Measurements from ENCODE around the gene CHAF1B. TPM values are rescaled to one million over a fixed set of nuclear protein-coding genes. Genes with fewer than 3 reads are reported as not detected.

The CHAF1B gene
- total and polyA plus RNA-seq, 9 donors = 2.4 to 5.7 (median 4.5) TPM

DNA sequence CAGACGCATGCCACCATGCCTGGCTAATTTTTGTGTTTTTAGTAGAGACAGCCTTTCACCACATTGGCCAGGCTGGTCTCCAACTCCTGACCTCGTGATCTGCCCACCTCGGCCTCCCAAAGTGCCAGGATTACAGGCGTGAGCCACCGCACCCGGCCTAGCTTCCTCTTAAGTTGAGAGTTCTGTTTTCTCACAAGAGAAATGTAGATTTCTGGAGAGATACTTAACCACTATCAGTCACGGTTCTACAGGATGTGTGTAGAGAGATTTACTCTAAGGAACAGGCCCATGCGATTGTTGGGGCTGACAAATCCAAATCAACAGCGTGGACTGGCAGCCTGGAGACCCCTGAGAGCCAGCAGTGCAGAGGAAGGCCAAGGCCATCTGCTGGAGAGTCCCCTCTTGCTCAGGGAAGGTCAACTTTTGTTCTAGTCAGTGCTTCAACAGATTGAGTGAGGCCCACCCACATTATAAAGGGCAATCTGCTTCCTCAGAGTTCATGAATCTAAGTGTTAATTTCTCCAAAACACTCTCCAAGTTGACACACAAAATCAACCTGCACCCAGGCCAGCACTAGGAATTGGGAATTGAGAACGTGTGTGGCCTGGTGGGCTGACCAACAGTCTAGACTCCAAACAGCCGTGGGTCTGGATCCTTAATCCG, 38.7 kb downstream of the CHAF1B start:
- peaks cover 9% of the 10 kb centered on the region for H3K4me1 ChIP-seq (ENCODE audit: control insufficient read depth, insufficient read depth, low read length)
- 44% methylated on average over 2 of the region's 12 CpGs for WGBS (ENCODE audit: insufficient coverage)
- H3K9me3 ChIP-seq (replicated peaks; ENCODE audit: control insufficient read depth, low read depth, low read length) = no peaks in the 10 kb centered on the region
- no peak overlapping the region for H3K4me3 ChIP-seq (ENCODE audit: low read length)
- peak; percentile 34 for DNase-seq
- H3K27me3 ChIP-seq (ENCODE audit: control insufficient read depth, insufficient read depth, low read length) = no peaks in the 10 kb centered on the region
- H3K27ac ChIP-seq (ENCODE audit: low read length) = no peak overlapping the region
- no peaks in the 10 kb centered on the region for H3K36me3 ChIP-seq (ENCODE audit: control insufficient read depth, insufficient read depth, low read length)

DNA sequence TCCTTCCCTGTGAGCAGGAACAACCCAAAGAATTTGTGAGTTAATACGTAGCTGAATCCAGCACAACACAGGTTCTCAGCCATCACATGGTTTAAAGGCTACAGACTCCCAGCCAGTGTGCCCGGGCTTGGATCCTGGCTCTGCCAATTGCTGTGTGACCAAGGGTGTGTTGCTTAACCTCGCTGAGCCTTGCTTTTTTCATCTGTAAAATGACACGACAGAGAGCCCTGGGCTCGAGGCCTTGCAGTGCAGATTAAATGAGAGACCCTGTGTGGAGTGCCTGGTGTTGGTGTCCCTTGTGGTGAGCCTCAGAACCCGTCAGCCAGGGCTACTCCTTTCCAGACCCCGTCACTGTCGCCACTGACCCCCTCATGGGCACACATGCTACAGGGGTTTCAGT, 39.4 kb downstream of the CHAF1B start:
- Histone ChIP-seq H3K27me3 (ENCODE audit: control insufficient read depth, insufficient read depth, low read length) (no peaks in the 10 kb centered on the region), H3K36me3 (ENCODE audit: control insufficient read depth, insufficient read depth, low read length) (no peaks in the 10 kb centered on the region), H3K4me3 (ENCODE audit: low read length) (no peak overlapping the region), H3K4me1 (ENCODE audit: control insufficient read depth, insufficient read depth, low read length) (peaks cover 13% of the 10 kb centered on the region), H3K9me3 (replicated peaks; ENCODE audit: control insufficient read depth, low read depth, low read length) (no peaks in the 10 kb centered on the region), H3K27ac (ENCODE audit: low read length) (no peak overlapping the region)
- WGBS (ENCODE audit: insufficient coverage) = 92% methylated on average over 4 of the region's 8 CpGs
- DNase-seq = no peak

DNA sequence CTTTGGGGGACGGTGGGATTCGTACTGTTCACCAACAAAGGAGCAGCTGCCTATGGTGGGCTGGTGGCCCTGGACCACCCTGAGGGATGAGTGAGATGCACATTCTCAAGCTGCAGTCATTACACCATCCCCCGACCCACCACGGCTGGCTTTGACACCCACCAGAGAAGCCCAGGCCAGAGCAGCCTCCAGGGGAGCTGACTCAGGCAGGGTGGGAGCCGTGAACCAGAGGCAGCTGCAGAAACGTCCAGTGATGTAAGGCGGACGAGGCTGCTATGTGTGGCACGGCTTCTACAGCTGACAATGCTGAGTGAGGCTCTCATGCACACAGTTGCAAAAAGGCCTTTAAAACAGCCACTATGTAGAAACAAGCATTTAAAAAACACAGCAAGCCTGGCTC, 40.1 kb downstream of the CHAF1B start:
- H3K4me1 ChIP-seq (ENCODE audit: control insufficient read depth, insufficient read depth, low read length) = peaks cover 20% of the 10 kb centered on the region
- H3K9me3 ChIP-seq (replicated peaks; ENCODE audit: control insufficient read depth, low read depth, low read length) = no peaks in the 10 kb centered on the region
- no peak overlapping the region for H3K4me3 ChIP-seq (ENCODE audit: low read length)
- DNase-seq = peak; percentile 78
- H3K36me3 ChIP-seq (ENCODE audit: control insufficient read depth, insufficient read depth, low read length) = no peaks in the 10 kb centered on the region
- no peaks in the 10 kb centered on the region for H3K27me3 ChIP-seq (ENCODE audit: control insufficient read depth, insufficient read depth, low read length)
- H3K27ac ChIP-seq (ENCODE audit: low read length) = no peak overlapping the region
- 8% methylated on average over 6 of the region's 9 CpGs for WGBS (ENCODE audit: insufficient coverage)

DNA sequence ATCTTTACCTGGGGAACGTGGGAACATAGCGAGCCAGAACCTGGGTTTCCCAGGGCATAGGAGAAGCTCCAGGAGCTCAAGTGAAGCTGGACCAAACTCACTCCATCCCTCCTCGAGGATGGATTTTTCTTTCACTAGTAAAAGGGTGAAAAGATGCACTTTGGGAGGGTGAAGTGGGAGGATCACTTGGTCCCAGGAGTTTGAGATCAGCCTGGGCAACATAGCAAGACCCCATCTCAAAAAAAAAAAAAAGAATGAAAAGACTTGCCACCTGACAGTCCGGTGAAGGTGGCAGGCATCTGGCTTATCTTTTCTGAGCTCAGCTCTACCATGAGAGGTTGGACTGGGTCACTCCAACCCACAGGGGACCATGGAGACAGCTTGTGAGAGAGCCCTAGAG, 42.3 kb downstream of the CHAF1B start:
- Histone ChIP-seq H3K27me3 (ENCODE audit: control insufficient read depth, insufficient read depth, low read length) (no peaks in the 10 kb centered on the region), H3K4me3 (ENCODE audit: low read length) (no peak overlapping the region), H3K9me3 (replicated peaks; ENCODE audit: control insufficient read depth, low read depth, low read length) (no peaks in the 10 kb centered on the region), H3K36me3 (ENCODE audit: control insufficient read depth, insufficient read depth, low read length) (no peaks in the 10 kb centered on the region), H3K4me1 (ENCODE audit: control insufficient read depth, insufficient read depth, low read length) (peaks cover 20% of the 10 kb centered on the region), H3K27ac (ENCODE audit: low read length) (no peak overlapping the region)
- no peak for DNase-seq
- WGBS (ENCODE audit: insufficient coverage) = no CpG with 5 or more reads among the region's 4 CpGs

DNA sequence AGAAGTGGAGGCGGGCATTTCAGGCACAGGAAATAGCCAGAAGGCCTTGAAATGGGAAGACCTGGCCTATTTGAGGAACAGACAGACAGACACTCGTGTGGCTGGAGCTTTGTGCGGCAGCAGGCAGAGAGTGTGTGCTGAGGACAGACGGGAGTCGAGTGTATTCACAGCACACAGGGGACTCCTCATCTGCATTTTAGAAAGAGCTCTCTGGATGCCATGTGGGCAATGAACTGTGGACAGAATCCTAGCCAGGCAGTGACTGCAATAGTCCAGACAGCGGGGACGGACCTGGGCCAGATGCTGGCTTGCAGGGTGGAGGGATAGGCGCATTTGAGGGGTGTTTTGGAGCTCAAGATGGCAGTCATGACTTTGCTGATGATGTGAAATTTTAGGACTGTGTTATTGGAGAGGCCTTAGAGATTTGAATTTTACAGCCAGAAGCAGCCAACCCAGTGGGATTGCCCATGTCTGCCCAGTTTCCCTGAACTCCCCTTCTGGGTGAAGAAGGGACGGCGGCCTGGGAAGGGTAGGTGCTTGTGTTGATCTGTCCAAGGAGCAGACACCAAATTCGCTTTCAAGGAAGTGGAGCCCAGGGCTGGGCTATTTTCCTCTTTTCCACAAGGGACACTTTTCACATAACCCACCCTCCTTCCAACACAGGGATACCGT, 43.7 kb downstream of the CHAF1B start:
- no peak for DNase-seq
- no peaks in the 10 kb centered on the region for H3K27me3 ChIP-seq (ENCODE audit: control insufficient read depth, insufficient read depth, low read length)
- H3K4me3 ChIP-seq (ENCODE audit: low read length) = no peak overlapping the region
- no peak overlapping the region for H3K27ac ChIP-seq (ENCODE audit: low read length)
- no peaks in the 10 kb centered on the region for H3K9me3 ChIP-seq (replicated peaks; ENCODE audit: control insufficient read depth, low read depth, low read length)
- WGBS (ENCODE audit: insufficient coverage) = 59% methylated on average over 10 of the region's 12 CpGs
- H3K4me1 ChIP-seq (ENCODE audit: control insufficient read depth, insufficient read depth, low read length) = peaks cover 19% of the 10 kb centered on the region
- no peaks in the 10 kb centered on the region for H3K36me3 ChIP-seq (ENCODE audit: control insufficient read depth, insufficient read depth, low read length)

DNA sequence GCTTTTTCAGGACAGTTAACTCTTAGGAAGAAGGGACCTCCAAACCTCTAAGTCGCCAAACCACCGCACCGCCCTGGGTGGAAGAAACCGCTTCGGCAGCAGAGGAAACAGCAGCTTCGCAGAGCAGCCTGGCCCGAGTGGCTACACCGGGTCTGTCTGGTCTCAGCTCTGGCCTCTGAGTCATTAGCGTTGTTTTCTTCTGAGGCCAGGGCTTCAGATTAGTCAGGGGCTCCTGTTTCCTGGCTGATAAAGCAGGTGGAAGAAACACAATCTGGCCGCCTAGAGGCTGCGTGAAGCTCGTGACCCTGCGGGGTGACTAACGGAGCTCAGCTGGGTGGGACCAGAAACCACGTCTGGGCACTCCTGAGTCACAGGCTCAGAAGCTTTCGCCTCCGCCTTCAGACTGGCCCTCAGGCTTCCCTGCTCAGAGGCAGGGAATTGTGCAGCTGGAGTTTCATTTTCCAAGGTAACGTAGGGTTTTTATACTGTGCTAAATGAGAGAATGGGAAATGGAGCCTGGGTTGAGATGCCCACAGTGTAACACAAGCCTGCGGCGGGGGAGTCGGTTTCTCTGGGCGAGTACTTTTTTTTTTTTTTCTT, 44.9 kb downstream of the CHAF1B start:
- peak; percentile 82 for DNase-seq
- Histone ChIP-seq H3K27me3 (ENCODE audit: control insufficient read depth, insufficient read depth, low read length) (no peaks in the 10 kb centered on the region), H3K4me1 (ENCODE audit: control insufficient read depth, insufficient read depth, low read length) (peaks cover 16% of the 10 kb centered on the region), H3K27ac (ENCODE audit: low read length) (peak overlapping the region; percentile 82), H3K4me3 (ENCODE audit: low read length) (peak overlapping the region; percentile 5), H3K36me3 (ENCODE audit: control insufficient read depth, insufficient read depth, low read length) (no peaks in the 10 kb centered on the region), H3K9me3 (replicated peaks; ENCODE audit: control insufficient read depth, low read depth, low read length) (no peaks in the 10 kb centered on the region)
- 20% methylated on average over 17 of the region's 22 CpGs for WGBS (ENCODE audit: insufficient coverage)

DNA sequence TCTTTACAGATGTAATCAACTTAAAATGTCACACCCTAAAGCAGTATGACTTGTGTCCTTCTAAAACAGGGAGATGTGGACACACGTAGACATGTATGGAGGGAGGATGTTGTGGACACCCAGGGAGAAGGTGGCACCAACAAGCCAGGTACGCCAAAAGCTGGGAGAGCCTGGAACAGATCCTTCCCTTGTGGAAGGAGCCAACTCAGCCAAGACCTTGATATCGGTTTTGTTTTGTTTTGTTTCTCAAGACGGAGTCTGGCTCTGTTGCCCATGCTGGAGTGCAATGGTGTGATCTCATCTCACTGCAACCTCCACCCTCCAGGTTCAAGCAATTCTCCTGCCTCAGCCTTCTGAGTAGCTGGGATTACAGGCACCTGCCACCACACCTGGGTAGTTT, 45.6 kb downstream of the CHAF1B start:
- peak overlapping the region; percentile 82 for H3K27ac ChIP-seq (ENCODE audit: low read length)
- no peaks in the 10 kb centered on the region for H3K36me3 ChIP-seq (ENCODE audit: control insufficient read depth, insufficient read depth, low read length)
- H3K27me3 ChIP-seq (ENCODE audit: control insufficient read depth, insufficient read depth, low read length) = no peaks in the 10 kb centered on the region
- DNase-seq = no peak
- H3K9me3 ChIP-seq (replicated peaks; ENCODE audit: control insufficient read depth, low read depth, low read length) = no peaks in the 10 kb centered on the region
- peaks cover 16% of the 10 kb centered on the region for H3K4me1 ChIP-seq (ENCODE audit: control insufficient read depth, insufficient read depth, low read length)
- 94% methylated on average over 2 of the region's 4 CpGs for WGBS (ENCODE audit: insufficient coverage)
- H3K4me3 ChIP-seq (ENCODE audit: low read length) = no peak overlapping the region

DNA sequence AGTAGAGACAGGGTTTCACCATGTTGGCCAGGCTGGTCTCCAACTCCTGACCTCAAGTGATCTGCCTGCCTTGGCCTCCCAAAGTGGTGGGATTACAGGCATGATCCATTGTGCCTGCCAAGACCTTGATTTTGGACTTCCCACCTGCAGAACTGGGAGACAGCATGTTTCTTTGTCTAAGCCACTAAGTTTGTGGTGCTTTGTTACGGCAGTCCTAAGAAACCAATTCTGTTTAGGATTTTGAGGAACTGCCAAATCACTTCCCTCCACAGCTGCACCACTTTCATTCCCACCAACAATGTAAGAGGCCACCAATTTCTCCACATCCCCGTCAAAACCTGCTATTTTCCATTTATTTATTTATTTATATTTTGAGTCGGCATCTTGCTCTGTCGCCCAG, 46.1 kb downstream of the CHAF1B start:
- peaks cover 16% of the 10 kb centered on the region for H3K4me1 ChIP-seq (ENCODE audit: control insufficient read depth, insufficient read depth, low read length)
- H3K27ac ChIP-seq (ENCODE audit: low read length) = no peak overlapping the region
- no CpG with 5 or more reads among the region's 4 CpGs for WGBS (ENCODE audit: insufficient coverage)
- peak; percentile 47 for DNase-seq
- no peaks in the 10 kb centered on the region for H3K36me3 ChIP-seq (ENCODE audit: control insufficient read depth, insufficient read depth, low read length)
- H3K9me3 ChIP-seq (replicated peaks; ENCODE audit: control insufficient read depth, low read depth, low read length) = no peaks in the 10 kb centered on the region
- no peak overlapping the region for H3K4me3 ChIP-seq (ENCODE audit: low read length)
- no peaks in the 10 kb centered on the region for H3K27me3 ChIP-seq (ENCODE audit: control insufficient read depth, insufficient read depth, low read length)

DNA sequence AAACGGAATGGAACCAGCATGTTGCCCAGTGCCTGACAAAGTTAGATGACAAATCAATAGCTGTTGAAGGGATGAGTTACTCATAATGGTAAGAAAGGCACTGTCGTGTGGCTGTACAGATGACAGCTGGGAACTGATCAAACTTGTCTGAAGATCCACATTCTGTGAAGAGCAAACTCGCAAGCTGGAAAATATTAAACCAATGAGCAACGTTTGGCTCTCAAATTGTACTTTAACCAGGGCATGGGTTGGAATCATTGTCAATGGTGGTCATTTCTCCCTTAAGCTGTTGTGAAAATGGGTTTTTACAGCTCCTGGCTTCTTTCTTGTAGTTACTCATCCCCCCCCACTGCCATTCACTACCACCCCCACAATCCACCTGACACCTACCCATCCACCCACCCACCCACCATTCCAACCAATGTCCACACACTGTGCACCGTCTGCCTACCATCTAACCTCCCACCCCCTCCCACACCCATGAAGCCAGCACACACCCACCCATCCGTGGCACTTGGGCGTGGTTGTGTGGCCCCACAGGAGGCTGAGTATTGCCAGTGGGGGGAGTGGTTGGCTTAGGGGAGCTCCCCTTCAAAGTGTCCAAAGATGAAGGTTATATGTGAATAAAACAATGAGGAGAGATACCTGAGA, 48.0 kb downstream of the CHAF1B start:
- H3K36me3 ChIP-seq (ENCODE audit: control insufficient read depth, insufficient read depth, low read length) = no peaks in the 10 kb centered on the region
- no peak overlapping the region for H3K4me3 ChIP-seq (ENCODE audit: low read length)
- H3K27ac ChIP-seq (ENCODE audit: low read length) = no peak overlapping the region
- peaks cover 16% of the 10 kb centered on the region for H3K4me1 ChIP-seq (ENCODE audit: control insufficient read depth, insufficient read depth, low read length)
- DNase-seq = no peak
- WGBS (ENCODE audit: insufficient coverage) = 83% methylated on average over 4 of the region's 7 CpGs
- H3K27me3 ChIP-seq (ENCODE audit: control insufficient read depth, insufficient read depth, low read length) = no peaks in the 10 kb centered on the region
- H3K9me3 ChIP-seq (replicated peaks; ENCODE audit: control insufficient read depth, low read depth, low read length) = no peaks in the 10 kb centered on the region

DNA sequence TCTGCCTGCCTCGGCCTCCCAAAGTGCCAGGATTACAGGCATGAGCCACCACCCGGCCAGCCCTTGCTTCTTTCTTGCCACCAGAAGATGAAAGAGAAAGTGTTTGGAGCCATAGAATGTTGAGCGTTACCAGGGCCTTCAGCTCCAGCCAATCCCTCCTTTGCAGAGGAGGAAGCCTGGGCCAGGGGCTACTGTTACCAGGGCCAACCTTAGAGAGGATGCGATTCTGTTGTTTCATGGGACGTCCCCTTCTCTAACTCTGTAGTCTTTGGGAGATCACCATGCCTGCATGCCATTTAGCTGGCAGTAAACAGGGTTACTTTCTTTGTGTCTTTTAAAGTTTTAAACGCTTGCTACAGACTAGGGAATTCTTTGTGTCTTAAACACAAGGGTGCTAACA, 49.0 kb downstream of the CHAF1B start:
- no peak overlapping the region for H3K27ac ChIP-seq (ENCODE audit: low read length)
- no peak for DNase-seq
- H3K4me3 ChIP-seq (ENCODE audit: low read length) = no peak overlapping the region
- no peaks in the 10 kb centered on the region for H3K9me3 ChIP-seq (replicated peaks; ENCODE audit: control insufficient read depth, low read depth, low read length)
- H3K4me1 ChIP-seq (ENCODE audit: control insufficient read depth, insufficient read depth, low read length) = peaks cover 16% of the 10 kb centered on the region
- WGBS (ENCODE audit: insufficient coverage) = no CpG with 5 or more reads among the region's 6 CpGs
- H3K27me3 ChIP-seq (ENCODE audit: control insufficient read depth, insufficient read depth, low read length) = no peaks in the 10 kb centered on the region
- H3K36me3 ChIP-seq (ENCODE audit: control insufficient read depth, insufficient read depth, low read length) = no peaks in the 10 kb centered on the region

Data from muscle of leg (tissue), 11 donors.